ENCODE results near the gene ZMIZ2.
"Not testable (repeated sequence)": the region's sequence is repeated elsewhere in the genome, so short reads cannot be mapped to it uniquely, and the experiment has no call there.

The ZMIZ2 gene

GRCh38 chr7:44748045-44748947 is at the start of gene ZMIZ2:
TSS of gene ZMIZ2 (plus strand) at chr7:44748847. CDS start at chr7:44756250, 7,403 bp downstream.
- DNase-seq (ENCODE audit: low read depth in 2 of 2, low spot score in 1 of 2), result peak; percentile 79 to 82

- DNase-seq (ENCODE audit: low read depth in 2 of 2, low spot score in 1 of 2), result not testable (repeated sequence)
These were observed 49.0 kb upstream of the ZMIZ2 start for GRCh38 chr7:44699598-44699997.

DNA sequence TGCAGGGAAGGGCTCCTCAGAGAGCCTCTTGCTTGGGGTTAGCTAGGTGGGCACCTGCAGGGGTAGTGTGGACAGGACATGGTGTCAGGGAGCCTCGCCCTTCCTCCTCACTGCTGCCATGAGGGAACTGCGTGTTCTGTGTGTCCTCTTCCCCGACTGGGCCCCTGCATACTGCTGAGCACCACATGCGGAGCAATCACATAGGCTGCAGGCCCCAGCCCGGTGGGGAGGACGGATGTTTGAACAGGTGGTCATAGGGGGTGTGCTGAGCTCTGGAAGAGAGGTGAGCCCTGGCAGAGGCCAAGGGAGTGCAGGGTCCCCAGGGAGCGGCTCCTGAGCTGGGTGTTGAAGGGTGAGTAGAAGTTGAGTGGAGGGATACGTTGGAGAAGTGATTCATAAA is 48.3 kb upstream of the ZMIZ2 start:
- no peak for DNase-seq (ENCODE audit: low read depth in 2 of 2, low spot score in 1 of 2)

DNA sequence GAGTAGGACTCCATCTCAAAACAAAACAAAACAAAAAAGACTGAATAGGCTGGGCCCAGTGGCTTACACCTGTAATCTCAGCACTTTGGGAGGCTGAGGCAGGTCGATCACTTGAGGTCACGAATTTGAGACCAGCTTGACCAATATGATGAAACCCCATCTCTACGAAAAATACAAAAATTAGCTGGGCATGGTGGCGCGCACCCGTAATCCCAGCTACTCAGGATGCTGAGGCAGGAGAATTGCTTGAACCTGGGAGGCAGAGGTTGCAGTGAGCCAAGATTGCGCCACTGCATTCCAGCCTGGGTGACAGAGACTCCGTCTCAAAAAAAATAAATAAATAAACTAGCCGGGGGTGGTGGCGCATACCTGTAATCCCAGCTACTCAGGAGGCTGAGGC is 45.3 kb upstream of the ZMIZ2 start:
- DNase-seq (ENCODE audit: low read depth in 2 of 2, low spot score in 1 of 2), result not testable (repeated sequence)

DNA sequence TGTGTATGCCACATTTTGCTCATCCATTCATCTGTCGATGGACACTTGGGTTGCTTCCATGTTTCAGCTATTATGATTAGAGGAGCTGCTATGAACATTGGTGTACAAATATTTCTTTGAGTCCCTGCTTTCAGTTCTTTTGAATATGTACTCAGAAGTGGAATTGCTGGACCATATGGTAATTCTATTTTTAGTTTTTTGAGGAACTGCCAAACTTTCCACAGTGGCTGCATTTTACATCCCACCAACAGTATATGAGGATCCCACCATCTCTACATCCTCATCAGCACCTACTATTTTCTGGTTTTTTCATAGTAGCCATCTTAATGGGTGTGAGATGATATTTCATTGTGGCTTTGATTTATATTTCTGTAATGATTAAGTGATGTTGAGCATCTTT is 44.7 kb upstream of the ZMIZ2 start:
- no peak for DNase-seq (ENCODE audit: low read depth in 2 of 2, low spot score in 1 of 2)

GRCh38 chr7:44705434-44705833 is 43.2 kb upstream of the ZMIZ2 start:
- DNase-seq (ENCODE audit: low read depth in 2 of 2, low spot score in 1 of 2), result no peak

DNA sequence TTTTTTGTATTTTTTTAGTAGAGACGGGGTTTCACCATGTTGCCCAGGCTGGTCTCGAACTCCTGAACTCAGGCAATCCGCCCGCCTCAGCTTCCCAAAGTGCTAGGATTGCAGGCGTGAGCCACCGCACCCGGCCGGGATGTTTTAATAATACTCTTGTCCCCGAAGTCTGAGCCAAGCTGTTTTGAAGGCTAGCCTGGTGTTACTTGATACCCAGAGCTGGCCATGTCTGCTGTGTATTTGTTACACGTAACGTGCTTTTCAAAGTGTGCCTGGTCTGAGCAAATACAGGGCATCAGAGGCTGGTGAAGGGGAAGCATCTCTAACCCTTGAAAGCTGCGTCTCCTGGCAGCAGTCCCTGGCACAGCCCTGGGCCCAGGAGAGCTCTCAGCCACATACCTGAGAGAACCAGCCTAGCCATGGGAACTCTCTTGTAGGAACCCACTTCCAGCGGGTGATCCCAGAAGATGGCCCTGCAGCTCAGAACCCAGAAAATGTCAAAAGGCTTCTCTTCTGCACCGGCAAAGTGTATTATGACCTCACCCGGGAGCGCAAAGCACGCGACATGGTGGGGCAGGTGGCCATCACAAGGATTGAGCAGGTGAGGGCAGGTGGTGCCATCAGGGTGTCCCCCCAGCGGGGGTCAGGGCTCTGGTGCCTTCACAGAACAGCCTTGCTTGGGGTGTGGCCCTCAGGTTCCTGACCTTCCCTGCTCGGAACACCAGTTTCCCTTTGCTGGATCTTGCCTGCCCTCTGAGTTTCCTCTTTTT is 41.7 kb upstream of the ZMIZ2 start:
- no peak for DNase-seq (ENCODE audit: low read depth in 2 of 2, low spot score in 1 of 2)

DNA sequence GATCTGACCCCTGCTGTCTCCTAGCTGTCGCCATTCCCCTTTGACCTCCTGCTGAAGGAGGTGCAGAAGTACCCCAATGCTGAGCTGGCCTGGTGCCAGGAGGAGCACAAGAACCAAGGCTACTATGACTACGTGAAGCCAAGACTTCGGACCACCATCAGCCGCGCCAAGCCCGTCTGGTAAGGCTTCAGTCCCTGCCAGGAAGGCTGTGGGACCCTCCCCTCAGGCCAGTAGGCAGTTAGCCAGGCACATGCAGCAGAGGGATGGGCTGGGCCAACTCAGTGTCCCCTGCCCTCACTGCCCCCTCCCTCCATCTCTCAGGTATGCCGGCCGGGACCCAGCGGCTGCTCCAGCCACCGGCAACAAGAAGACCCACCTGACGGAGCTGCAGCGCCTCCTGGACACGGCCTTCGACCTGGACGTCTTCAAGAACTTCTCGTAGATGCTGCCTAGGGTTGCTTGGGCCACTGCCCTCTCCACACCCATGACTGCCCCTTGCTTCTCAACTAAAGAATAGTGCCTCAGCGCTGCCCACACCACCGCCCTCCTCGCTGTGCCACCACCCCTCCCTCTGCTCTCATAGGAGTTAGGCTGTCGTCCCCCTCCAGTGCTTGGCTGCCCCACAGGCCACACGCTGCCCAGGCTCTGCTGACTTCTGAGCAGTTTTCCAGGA is 41.0 kb upstream of the ZMIZ2 start:
- no peak for DNase-seq (ENCODE audit: low read depth in 2 of 2, low spot score in 1 of 2)

GRCh38 chr7:44709011-44709915 is 39.4 kb upstream of the ZMIZ2 start:
- no peak for DNase-seq (ENCODE audit: low read depth in 2 of 2, low spot score in 1 of 2)

GRCh38 chr7:44709945-44710596 is 38.6 kb upstream of the ZMIZ2 start:
- no peak for DNase-seq (ENCODE audit: low read depth in 2 of 2, low spot score in 1 of 2)

- DNase-seq (ENCODE audit: low read depth in 2 of 2, low spot score in 1 of 2), result no peak
These were observed 37.1 kb upstream of the ZMIZ2 start for GRCh38 chr7:44711528-44711927.

DNA sequence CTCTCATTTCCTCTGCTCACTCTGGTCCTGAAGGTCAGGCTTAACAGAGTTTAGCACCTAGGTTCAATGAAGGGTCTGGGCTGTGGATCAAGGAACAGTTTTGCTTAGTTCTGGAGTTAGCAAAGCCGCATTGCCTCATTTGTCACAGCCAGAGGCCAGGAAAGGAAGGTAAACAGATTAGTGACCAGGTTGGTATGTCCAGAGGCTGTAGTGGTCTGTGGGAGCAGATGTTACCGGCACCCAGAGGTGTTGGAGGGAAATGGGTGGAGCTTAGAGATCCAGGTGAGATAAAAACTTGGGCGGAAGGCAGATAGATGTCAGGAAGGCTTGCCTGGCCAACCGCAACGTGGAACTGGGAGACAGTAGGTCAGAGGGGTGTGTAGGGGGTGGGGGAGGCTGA is 36.6 kb upstream of the ZMIZ2 start:
- no peak for DNase-seq (ENCODE audit: low read depth in 2 of 2, low spot score in 1 of 2)

GRCh38 chr7:44713141-44713540 is 35.5 kb upstream of the ZMIZ2 start:
- DNase-seq (ENCODE audit: low read depth in 2 of 2, low spot score in 1 of 2), result no peak

DNA sequence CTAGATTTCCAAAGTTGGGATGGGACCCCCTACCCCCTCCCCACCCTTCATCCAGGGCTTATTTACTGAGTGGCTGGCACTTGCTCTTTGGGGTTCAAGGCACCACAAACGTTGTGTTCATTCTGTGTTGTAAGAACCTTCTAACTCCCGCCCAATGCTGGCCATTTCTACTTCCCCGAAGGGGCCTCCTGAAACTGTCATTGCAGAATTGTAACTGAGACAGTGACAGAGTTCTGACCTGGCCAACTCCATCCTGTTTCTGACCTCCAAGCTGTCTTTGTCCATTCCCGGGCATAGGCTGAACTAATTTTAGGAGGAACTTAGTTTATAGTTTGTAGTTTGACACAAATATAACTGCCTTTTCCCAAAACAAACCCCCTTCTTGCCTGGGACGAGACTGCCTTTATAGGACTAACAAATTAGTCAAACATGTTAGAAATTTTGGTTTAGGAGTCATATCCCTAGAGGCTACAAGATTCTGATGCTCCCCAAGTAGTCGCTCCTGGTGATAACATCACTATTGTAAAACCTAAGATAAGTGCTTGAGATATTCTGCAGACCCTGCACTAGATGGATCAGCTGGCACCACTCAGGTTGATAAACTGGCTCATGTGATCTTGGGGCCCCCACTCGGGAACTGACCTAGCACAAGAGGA is 34.8 kb upstream of the ZMIZ2 start:
- no peak for DNase-seq (ENCODE audit: low read depth in 2 of 2, low spot score in 1 of 2)

DNA sequence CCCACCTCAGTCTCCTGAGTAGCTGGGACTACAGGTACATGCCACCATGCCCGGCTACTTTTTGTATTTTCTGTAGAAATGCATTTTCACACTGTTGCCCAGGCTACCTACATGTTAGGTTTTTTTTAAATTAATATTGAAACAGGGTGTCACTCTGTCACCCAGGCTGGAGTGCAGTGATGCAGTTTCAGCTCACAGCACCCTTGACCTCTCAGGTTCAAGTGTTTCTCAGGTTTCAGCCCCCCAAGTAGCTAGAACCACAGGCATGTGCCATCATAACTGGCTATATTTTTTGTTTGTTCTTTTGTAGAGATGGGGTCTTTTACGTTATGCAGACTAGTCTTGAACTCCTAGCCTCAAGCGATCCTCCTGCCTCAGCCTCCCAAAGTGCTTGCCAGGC is 32.4 kb upstream of the ZMIZ2 start:
- no peak for DNase-seq (ENCODE audit: low read depth in 2 of 2, low spot score in 1 of 2)

DNA sequence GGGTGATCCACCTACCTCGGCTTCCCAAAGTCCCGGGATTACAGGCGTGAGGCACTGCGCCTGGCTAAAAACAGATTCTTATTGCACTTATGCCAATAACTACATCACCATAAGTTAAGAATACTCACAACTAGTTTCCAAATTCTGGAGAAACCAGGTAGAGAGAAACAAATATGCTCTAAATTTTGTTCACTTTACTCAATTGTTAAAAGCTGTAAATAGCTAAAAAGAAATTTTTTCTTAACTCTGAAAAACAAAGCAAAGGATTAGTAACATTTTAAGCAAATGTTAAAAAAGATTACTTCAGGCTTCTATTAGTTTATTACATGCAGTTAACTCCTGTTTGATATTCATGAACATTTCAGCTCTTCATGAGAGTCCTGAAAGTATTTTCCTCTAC is 28.3 kb upstream of the ZMIZ2 start:
- DNase-seq (ENCODE audit: low read depth in 2 of 2, low spot score in 1 of 2), result no peak

- no peak for DNase-seq (ENCODE audit: low read depth in 2 of 2, low spot score in 1 of 2)
These were observed 24.4 kb upstream of the ZMIZ2 start for GRCh38 chr7:44724276-44724675.

DNA sequence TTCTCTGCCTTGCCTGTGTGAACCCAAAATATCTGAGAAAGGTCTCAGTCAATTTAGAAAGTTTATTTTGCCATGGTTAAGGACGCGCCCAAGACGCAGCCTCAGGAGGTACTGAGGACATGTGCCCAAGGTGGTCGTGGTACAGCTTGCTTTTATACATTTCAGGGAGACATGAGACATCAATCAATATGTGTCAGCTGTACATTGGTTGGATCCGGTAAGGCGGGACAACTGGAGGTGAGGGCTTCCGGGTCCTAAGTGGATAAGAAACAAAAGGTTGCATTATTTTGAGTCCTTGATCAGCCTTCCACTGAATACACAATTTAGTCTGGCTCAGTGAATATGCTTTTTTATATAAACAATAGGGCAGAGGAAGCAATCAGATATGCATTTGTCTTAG is 22.4 kb upstream of the ZMIZ2 start:
- not testable (repeated sequence) for DNase-seq (ENCODE audit: low read depth in 2 of 2, low spot score in 1 of 2)

DNA sequence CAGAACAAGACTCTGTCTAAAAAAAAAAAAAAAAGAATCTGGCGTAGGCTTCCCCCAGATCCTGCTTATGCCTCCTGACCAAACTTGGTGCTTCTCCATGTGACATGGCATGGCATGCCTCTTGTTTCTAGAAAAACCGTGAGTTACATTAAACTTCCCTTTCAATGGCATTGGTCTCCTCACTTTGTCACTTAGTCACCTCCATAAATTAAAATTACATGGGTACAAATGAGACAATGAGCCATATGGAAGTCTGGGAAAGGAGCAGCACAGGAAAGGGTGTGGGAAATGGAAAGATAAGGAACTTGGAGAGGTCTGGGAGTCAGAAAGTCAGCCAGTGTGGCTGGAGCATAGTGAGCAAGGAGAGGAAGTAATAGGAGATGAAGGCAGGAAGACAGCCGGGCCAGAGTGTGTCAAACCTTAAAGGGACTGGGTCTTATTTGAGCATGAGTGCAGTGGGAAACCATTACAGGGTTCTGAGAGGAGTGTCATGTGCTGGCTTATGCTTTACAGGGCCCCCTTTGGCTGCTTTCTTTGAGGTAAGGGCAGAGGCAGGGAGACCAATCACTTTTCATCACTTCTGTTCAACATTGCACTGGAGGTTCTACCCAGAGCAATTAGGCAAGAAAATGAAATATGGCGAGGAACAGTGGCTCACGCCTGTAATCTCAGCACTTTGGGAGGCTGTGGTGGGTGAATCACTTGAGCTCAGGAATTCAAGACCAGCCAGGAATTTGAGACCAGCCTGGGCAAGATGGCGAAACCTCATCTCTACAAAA is 21.3 kb upstream of the ZMIZ2 start:
- DNase-seq (ENCODE audit: low read depth in 2 of 2, low spot score in 1 of 2), result no peak

Measured in stimulated activated CD8-positive, alpha-beta memory T cell treated with anti-CD3 and anti-CD28 coated beads, Interleukin-4, amount 100 ng/mL, for 4 hours (primary cell).